Measurements from ENCODE around the gene BRPF3. TPM values are rescaled to one million over a fixed set of nuclear protein-coding genes. Genes with fewer than 3 reads are reported as not detected.

The BRPF3 gene
- total RNA-seq, 1 donor from 2014 or later = 28.2 TPM

GRCh38 chr6:36229223-36229622, 32.7 kb downstream of the BRPF3 start:
- H3K9me3 Mint-ChIP-seq (ENCODE audit: low read depth) = no peaks in the 10 kb centered on the region
- no peak overlapping the region for H3K4me3 Mint-ChIP-seq (ENCODE audit: unreplicated experiment)
- H3K4me1 Mint-ChIP-seq (ENCODE audit: low read depth) = no peaks in the 10 kb centered on the region
- H3K27ac Mint-ChIP-seq (ENCODE audit: unreplicated experiment) = no peak overlapping the region
- no peaks in the 10 kb centered on the region for H3K27me3 Mint-ChIP-seq (ENCODE audit: low read depth)
- H3K36me3 Mint-ChIP-seq (ENCODE audit: low read depth) = peaks cover 53% of the 10 kb centered on the region
- TF ChIP-seq, protein P1, sequence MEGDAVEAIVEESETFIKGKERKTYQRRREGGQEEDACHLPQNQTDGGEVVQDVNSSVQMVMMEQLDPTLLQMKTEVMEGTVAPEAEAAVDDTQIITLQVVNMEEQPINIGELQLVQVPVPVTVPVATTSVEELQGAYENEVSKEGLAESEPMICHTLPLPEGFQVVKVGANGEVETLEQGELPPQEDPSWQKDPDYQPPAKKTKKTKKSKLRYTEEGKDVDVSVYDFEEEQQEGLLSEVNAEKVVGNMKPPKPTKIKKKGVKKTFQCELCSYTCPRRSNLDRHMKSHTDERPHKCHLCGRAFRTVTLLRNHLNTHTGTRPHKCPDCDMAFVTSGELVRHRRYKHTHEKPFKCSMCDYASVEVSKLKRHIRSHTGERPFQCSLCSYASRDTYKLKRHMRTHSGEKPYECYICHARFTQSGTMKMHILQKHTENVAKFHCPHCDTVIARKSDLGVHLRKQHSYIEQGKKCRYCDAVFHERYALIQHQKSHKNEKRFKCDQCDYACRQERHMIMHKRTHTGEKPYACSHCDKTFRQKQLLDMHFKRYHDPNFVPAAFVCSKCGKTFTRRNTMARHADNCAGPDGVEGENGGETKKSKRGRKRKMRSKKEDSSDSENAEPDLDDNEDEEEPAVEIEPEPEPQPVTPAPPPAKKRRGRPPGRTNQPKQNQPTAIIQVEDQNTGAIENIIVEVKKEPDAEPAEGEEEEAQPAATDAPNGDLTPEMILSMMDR (IDR thresholded peaks at IDR 0.05) = no peak
- DNase-seq (ENCODE audit: low spot score) = no peak

DNA sequence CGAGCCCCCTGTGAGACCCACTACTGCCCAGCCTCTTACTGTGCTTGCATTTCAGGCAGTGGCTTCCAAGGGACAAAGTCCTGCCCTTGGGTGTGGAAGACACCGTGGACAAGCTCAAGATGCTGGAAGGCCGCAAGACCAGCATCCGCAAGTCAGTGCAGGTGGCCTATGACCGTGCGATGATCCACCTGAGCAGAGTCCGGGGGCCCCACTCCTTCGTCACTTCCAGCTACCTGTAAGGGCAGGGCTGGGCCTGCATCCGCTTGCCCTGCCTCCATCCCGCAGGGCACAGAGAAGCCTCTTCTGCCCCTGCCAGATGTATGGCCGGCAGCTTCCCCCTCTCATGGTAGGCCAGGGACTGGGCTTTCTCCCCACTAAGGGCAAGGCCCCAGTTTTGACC, 33.8 kb downstream of the BRPF3 start:
- Mint-ChIP-seq H3K27me3 (ENCODE audit: low read depth) (no peaks in the 10 kb centered on the region), H3K36me3 (ENCODE audit: low read depth) (peaks cover 50% of the 10 kb centered on the region), H3K4me3 (ENCODE audit: unreplicated experiment) (no peak overlapping the region), H3K27ac (ENCODE audit: unreplicated experiment) (no peak overlapping the region), H3K9me3 (ENCODE audit: low read depth) (no peaks in the 10 kb centered on the region), H3K4me1 (ENCODE audit: low read depth) (no peaks in the 10 kb centered on the region)
- no peak for DNase-seq (ENCODE audit: low spot score)
- TF ChIP-seq, protein P1 (IDR thresholded peaks at IDR 0.05) = no peak

GRCh38 chr6:36232172-36232571, 35.6 kb downstream of the BRPF3 start:
- no peaks in the 10 kb centered on the region for H3K9me3 Mint-ChIP-seq (ENCODE audit: low read depth)
- TF ChIP-seq, protein P1 (IDR thresholded peaks at IDR 0.05) = no peak
- H3K27ac Mint-ChIP-seq (ENCODE audit: unreplicated experiment) = no peak overlapping the region
- no peak overlapping the region for H3K4me3 Mint-ChIP-seq (ENCODE audit: unreplicated experiment)
- DNase-seq (ENCODE audit: low spot score) = no peak
- no peaks in the 10 kb centered on the region for H3K27me3 Mint-ChIP-seq (ENCODE audit: low read depth)
- peaks cover 42% of the 10 kb centered on the region for H3K36me3 Mint-ChIP-seq (ENCODE audit: low read depth)
- H3K4me1 Mint-ChIP-seq (ENCODE audit: low read depth) = no peaks in the 10 kb centered on the region

DNA sequence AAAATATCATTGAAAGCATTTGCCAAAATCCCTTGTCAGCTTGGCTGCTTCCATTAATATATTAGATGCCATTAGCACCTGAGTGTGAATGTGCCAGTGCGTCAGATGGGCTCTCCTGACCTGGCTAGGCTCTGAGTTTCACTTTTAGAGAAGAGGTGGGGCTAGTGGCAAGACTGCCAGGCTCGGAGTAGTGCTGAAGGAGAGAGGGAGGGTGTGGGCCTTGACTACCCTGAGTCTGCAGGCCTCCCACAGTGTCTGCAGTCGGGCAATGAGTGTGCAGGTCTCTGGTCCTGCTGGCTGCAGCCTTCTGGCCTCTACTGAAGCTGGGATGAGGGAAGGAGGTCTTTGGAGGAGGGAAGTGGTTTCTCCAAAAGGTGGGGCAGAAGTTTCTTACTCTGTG, 38.8 kb downstream of the BRPF3 start:
- TF ChIP-seq, protein P1 (IDR thresholded peaks at IDR 0.05) = no peak
- DNase-seq (ENCODE audit: low spot score) = no peak
- Mint-ChIP-seq H3K27ac (ENCODE audit: unreplicated experiment) (no peak overlapping the region), H3K9me3 (ENCODE audit: low read depth) (peaks cover 4% of the 10 kb centered on the region), H3K4me3 (ENCODE audit: unreplicated experiment) (no peak overlapping the region), H3K27me3 (ENCODE audit: low read depth) (no peaks in the 10 kb centered on the region), H3K4me1 (ENCODE audit: low read depth) (no peaks in the 10 kb centered on the region), H3K36me3 (ENCODE audit: low read depth) (peaks cover 19% of the 10 kb centered on the region)

DNA sequence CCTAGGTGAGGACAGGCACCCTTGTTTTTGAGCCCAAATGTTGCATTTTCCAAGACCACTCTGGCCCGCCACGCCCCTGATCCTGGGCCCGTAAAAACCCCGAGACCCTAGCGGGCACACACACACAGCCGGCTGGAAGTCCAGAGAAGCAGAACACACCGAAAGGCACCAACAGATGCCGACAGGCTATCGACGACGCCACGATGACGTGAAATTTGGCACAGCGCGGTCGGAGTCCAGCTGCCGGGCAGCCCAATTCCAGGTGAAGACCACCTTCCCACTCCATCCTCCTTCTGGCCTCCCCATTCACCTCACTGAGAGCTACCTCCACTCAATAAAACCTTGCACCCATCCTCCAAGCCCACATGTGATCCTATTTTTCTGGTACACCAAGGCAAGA, 39.3 kb downstream of the BRPF3 start:
- H3K36me3 Mint-ChIP-seq (ENCODE audit: low read depth) = peaks cover 14% of the 10 kb centered on the region
- no peak overlapping the region for H3K27ac Mint-ChIP-seq (ENCODE audit: unreplicated experiment)
- peaks cover 4% of the 10 kb centered on the region for H3K9me3 Mint-ChIP-seq (ENCODE audit: low read depth)
- DNase-seq (ENCODE audit: low spot score) = no peak
- TF ChIP-seq, protein P1 (IDR thresholded peaks at IDR 0.05) = no peak
- H3K27me3 Mint-ChIP-seq (ENCODE audit: low read depth) = no peaks in the 10 kb centered on the region
- H3K4me3 Mint-ChIP-seq (ENCODE audit: unreplicated experiment) = no peak overlapping the region
- H3K4me1 Mint-ChIP-seq (ENCODE audit: low read depth) = no peaks in the 10 kb centered on the region
